GDM1 (cell line): ENCODE results near the gene VPS33B.
A peak's percentile ranks its signal among the peaks of the same experiment; 100 is the strongest.
"Not testable (repeated sequence)": the region's sequence is repeated elsewhere in the genome, so short reads cannot be mapped to it uniquely, and the experiment has no call there.

Experiments
- DNase-seq: peaks from one replicate; lab custom pipeline; 2025; lab: John Stamatoyannopoulos, UW

Gene VPS33B

GRCh38 chr15:91022075-91022831 lies at the start of gene VPS33B:
TSS of gene VPS33B (minus strand) at chr15:91022594. CDS start at chr15:91022249, 345 bp downstream.
- DNase-seq, result peak; percentile 78

- DNase-seq, result no peak
Observed at GRCh38 chr15:91072161-91072560, 49.8 kb upstream of the VPS33B start.

DNA sequence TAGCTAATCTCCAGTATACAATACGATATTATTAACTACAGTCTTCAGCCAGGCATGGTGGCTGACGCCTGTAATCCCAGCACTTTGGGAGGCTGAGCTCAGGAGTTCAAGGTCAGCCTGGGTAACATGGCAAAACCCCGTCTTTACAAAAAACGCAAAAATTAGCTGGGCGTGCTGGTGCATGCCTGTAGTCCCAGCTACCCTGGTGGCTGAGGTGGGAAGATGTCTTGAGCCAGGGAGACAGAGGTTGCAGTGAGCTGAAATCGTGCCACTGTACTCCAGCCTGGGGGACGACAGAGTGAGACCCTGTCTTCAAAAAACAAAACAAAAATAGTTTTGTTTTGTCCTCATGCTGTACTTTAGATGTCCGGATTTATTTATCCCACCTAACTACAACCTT lies 48.5 kb upstream of the VPS33B start:
- DNase-seq, result no peak

DNA sequence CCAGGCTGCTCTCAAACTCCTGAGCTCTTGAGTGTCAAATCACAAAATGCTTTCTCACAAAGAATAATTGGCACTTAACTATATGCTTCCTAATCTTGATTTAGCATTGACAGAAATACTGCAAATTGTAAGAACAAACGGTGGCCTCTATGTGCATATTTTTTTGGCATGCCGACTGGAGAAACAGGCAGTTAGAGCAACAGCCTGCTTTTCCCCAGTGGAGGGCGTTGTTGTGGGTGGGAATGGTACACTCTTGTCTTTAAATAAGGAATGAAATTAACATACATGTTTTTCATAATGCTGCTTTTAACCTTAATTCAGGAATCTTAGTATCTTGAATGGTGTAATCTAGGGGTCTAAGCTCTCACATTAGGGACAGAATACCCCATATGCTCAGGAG lies 46.6 kb upstream of the VPS33B start:
- DNase-seq, result no peak

GRCh38 chr15:91068436-91068835 lies 46.0 kb upstream of the VPS33B start:
- no peak for DNase-seq

GRCh38 chr15:91067036-91067435 lies 44.6 kb upstream of the VPS33B start:
- no peak for DNase-seq

GRCh38 chr15:91065505-91065904 lies 43.1 kb upstream of the VPS33B start:
- DNase-seq, result no peak

GRCh38 chr15:91061997-91062396 lies 39.6 kb upstream of the VPS33B start:
- no peak for DNase-seq

- DNase-seq, result no peak
Observed at GRCh38 chr15:91061230-91061629, 38.8 kb upstream of the VPS33B start.

- DNase-seq, result peak; percentile 42
Observed at GRCh38 chr15:91055548-91056331, 33.3 kb upstream of the VPS33B start.

DNA sequence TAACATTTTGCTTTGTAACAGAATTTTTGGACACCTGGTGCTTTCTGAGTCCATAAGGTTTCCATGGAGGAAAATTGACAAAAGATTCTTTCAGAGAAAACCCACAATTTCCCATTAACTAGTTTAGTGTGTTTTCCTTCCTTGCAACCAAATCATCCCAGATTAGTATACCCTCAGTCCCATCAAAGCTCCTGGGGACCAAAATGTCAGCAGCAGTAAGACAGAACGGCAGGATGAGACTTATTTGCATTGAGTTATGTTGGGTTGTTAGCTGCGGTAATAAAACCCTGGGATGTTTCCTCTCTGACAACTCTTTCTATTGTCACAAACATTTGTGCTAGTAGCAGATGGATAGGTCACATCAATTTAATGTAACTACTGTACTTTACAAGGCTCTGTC lies 32.4 kb upstream of the VPS33B start:
- no peak for DNase-seq

GRCh38 chr15:91051248-91051647 lies 28.9 kb upstream of the VPS33B start:
- DNase-seq, result no peak

DNA sequence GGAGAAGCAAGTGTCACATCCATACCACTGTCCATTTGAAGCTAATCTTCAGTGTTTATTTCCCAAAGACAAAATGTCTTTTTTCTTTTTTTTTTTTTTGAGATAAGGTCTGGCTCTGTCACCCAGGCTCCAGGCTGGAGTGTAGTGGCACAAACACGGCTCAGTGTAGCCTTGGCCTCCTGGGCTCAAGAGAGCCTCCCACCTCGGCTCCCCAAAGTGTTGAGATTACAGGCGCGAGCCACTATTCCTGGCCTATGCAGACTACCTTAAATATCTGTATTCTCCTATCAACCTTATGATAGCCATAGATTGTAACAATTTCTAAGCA lies 27.7 kb upstream of the VPS33B start:
- DNase-seq, result no peak

DNA sequence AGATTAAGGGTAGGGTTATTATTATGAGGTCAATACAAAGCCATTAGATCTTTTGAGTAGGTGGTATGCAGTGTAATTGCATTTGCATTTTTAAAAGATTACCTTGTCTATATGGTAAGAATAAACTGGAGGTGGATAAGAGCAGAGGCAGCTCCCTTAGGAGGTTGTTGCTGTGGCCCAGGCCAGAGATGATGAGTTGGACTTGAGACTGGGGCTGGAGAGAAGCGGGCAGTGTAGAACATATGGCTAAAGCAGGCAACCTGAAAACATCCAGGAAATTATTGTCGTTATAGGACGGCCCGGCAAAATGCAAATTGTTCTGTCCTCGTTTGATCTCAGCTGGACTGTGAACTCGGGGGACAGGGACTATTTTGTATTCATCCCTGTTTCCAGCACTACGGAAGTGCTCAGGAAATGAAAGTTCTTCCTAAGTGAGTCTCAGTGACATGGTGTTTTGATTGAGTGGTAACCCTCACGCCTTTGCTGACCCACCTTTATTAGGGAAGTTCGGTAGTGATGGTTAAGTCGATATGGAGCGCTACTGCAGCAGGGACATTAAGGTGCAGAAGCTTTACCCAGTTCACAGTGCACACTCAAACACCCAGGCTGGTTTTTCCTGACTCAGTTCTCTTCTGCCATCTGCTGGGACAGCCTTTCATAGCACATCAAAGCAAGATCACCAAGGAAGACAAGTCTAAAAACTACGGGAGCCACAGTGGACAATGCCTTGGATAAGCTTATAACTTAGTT lies 27.2 kb upstream of the VPS33B start:
- DNase-seq, result peak; percentile 63

GRCh38 chr15:91047545-91048199 lies 25.3 kb upstream of the VPS33B start:
- peak; percentile 36 for DNase-seq

GRCh38 chr15:91046056-91046455 lies 23.7 kb upstream of the VPS33B start:
- DNase-seq, result not testable (repeated sequence)

GRCh38 chr15:91045065-91045464 lies 22.7 kb upstream of the VPS33B start:
- DNase-seq, result no peak

DNA sequence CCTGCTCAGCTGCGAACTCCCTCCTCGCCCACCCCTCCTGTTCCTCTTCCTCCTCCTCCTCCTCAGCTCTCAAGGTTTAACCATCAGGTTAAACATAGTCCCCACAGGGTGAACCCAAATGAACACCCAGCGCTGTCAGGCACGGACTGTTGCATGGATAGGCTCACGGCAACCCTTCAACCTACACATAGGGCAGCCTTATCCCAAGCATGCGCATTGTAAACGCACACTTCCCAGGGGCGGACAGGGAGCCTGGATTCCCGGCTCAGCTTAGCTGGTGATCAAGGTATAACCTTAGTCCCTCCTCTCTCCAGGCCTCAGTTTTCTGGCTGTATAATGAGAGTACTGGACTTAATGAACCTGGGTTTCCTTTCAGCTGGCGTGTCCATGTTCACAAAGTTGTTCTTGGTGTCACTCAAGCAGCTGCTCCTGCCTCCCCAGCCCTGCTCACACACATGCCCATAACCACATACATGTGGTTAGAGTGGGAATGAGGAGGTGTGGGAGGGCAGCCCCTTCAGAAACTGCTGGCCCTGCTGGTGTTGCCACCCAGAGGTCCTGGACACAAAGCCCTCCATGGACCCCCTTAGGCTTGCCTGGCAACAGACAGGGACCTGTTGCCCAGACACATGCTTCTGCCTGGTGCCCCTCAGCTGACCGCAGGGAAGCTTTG lies 20.9 kb upstream of the VPS33B start:
- peak; percentile 5 for DNase-seq

DNA sequence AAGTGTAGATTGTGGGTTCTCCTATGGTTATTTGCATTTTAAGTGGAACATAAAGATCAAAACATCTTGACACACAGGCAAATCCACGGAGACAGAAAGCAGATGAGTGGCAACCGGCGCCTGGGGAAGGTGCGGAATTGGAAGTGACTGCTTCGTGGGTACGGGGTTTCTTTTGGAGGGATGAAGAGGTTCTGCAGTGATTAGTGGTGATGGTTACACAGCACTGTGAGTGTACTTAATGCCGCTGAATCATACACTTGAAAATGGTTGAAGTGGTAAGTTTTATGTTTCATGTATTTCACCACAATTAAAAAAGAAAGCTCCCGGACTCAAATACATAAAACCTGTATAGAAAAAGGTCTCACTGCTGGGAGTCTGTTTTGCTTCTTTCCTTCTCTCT lies 18.5 kb upstream of the VPS33B start:
- DNase-seq, result no peak

DNA sequence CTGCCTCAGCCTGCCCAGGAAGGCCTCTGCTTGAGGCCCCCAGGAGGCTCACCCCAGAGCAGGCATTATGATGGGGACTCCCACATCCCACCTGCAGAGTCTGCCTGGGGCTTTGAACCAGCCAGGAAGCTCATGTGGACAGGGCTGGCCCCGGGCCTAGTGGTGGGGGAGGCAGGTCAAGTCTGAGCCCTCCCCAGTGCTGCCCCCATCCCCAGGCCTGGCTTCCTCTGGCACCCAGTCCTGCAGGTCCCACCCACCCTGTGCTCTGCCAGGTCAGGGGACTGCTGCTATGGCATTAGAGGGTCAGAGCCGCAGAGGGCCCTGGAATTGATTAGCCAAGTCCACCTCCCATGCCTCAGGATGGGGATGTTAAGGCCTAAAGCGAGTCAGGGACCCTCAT lies 17.6 kb upstream of the VPS33B start:
- no peak for DNase-seq

DNA sequence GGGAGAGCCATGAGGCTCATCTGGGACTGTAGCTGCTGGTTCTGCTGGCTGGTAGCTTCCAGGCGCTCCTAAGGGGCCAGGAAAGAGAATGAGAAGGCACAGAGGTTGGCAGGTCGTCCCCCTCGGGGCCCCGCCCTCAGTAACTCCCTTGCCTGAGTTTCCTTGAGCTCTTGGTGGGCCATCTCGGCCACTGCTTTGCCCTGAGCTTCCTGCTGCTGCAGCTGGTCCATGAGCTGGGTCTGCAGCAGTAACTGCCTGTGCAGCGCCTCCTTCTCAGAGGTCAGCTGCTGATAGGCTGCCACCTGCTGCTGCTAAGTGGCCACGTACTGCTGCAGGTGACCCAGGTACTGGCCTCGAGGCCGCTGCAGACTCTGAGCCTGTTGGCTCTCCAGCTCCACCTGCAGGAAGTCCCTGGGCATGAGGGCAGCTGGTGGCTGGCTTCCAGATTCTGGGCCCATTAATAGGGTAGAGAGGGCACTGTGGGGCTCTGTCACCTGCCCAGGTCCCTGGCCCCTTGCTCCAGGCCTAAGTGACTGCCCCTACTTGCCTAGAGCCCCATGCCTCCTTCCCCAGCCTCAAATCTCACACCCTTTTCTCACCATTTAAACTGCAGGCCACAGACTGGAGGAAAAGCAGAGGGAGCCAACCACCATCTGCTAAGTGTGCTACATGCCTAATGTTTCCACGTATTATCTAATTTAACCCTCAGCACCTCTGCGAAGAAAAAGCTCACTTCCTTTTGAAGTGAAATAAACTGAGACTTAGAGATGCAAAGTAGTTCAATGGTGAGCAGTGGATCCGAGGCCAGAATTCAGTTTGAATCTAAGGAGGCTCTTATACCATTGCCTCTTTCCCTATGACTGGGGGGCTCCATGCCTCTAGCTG lies 10.8 kb upstream of the VPS33B start:
- DNase-seq, result peak; percentile 16
